PFSK-1 (cell line): ENCODE results near the gene TXNDC15.

Source experiments
- FOXP2 ChIP-seq: optimal IDR thresholded peaks from 2 replicates; pipeline ENCODE3; 2011; ENCODE audit warnings: borderline replicate concordance, control low read depth, inconsistent platforms; ENCODE audit not compliant: insufficient read depth; ENCODE audit errors: extremely low read length, extremely low read depth
- POLR2AphosphoS5 ChIP-seq: IDR thresholded peaks from 2 replicates; pipeline ENCODE4 v1.6.1; 2012; ENCODE audit warnings: low read depth, mild to moderate bottlenecking, control low read depth, low read length, moderate library complexity
- SIN3A ChIP-seq: IDR thresholded peaks from 2 replicates; pipeline ENCODE4 v1.6.1; 2012; ENCODE audit warnings: mild to moderate bottlenecking, low read length, moderate library complexity, borderline replicate concordance; ENCODE audit not compliant: insufficient read depth
- TAF1 ChIP-seq: IDR thresholded peaks from 2 replicates; pipeline ENCODE4 v1.6.1; 2012; ENCODE audit warnings: low read length, control low read depth, borderline replicate concordance; ENCODE audit not compliant: insufficient read depth
- TF ChIP-seq, protein P1 (sequence below), 2 experiments: IDR thresholded peaks; 2 replicates each; pipeline versions ENCODE4 v1.6.1 to v1.8.0; 2011 to 2012; ENCODE audit warnings: low read depth in 2 of 2, low read length in 2 of 2, control low read depth in 1 of 2, inconsistent platforms in 1 of 2, mild to moderate bottlenecking in 1 of 2, moderate library complexity in 1 of 2; ENCODE audit not compliant: insufficient read depth in 1 of 2

Gene TXNDC15

GRCh38 chr5:134944630-134945029 is 70.5 kb downstream of the TXNDC15 start:
- TF ChIP-seq FOXP2 (no peak), SIN3A (no peak), TAF1 (no peak), POLR2AphosphoS5 (no peak)

DNA sequence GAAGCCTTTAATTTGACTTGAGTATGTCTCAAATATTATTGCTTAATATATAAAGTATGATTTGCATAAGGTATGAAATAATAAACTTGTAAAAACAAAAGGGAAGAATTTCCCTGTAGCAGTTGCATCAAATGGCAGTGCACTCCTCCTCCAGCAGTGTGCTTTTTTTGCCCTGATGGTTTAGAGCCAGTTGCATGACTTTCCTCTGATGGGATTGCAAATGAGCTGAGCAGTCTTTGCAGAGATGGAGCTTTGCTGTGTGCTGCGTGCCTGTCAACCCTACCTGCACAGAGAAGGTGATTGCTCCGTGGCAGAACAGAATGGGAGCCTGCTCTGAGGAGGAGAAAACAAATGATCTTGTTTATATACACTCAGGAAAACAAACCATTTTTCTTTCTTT is 70.9 kb downstream of the TXNDC15 start:
- TF ChIP-seq TAF1 (no peak), POLR2AphosphoS5 (no peak), SIN3A (no peak), FOXP2 (no peak)
- TF ChIP-seq, protein P1, sequence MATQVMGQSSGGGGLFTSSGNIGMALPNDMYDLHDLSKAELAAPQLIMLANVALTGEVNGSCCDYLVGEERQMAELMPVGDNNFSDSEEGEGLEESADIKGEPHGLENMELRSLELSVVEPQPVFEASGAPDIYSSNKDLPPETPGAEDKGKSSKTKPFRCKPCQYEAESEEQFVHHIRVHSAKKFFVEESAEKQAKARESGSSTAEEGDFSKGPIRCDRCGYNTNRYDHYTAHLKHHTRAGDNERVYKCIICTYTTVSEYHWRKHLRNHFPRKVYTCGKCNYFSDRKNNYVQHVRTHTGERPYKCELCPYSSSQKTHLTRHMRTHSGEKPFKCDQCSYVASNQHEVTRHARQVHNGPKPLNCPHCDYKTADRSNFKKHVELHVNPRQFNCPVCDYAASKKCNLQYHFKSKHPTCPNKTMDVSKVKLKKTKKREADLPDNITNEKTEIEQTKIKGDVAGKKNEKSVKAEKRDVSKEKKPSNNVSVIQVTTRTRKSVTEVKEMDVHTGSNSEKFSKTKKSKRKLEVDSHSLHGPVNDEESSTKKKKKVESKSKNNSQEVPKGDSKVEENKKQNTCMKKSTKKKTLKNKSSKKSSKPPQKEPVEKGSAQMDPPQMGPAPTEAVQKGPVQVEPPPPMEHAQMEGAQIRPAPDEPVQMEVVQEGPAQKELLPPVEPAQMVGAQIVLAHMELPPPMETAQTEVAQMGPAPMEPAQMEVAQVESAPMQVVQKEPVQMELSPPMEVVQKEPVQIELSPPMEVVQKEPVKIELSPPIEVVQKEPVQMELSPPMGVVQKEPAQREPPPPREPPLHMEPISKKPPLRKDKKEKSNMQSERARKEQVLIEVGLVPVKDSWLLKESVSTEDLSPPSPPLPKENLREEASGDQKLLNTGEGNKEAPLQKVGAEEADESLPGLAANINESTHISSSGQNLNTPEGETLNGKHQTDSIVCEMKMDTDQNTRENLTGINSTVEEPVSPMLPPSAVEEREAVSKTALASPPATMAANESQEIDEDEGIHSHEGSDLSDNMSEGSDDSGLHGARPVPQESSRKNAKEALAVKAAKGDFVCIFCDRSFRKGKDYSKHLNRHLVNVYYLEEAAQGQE (IDR thresholded peaks at IDR 0.05; ENCODE audit: insufficient read depth in 1 of 2, low read depth in 2 of 2, low read length in 2 of 2): no peak

DNA sequence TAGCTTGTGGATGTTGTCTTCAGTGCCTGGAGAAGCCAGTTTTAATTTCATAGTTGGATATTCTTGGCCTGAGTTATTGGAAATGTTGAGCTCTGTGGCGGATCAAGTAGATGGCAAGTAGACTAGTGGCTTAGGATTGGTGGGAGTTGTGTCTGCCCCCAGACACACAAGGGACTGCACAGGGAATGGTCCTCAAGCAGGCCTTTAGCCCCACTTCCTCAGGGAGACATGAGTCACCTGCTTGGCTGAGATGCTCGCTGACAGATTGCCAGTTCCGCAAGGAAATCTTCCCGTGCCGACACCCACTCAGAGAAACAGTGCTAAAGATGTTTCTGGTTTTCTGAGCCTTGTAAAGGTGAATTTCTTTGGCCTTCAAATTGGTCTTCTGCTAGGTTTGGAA is 74.7 kb downstream of the TXNDC15 start:
- TF ChIP-seq POLR2AphosphoS5 (no peak), FOXP2 (no peak), SIN3A (no peak), TAF1 (no peak)
- TF ChIP-seq, protein P1 (IDR thresholded peaks at IDR 0.05; ENCODE audit: insufficient read depth in 1 of 2, low read depth in 2 of 2, low read length in 2 of 2): no peak

- TF ChIP-seq SIN3A (no peak), POLR2AphosphoS5 (no peak), FOXP2 (no peak), TAF1 (no peak)
- TF ChIP-seq, protein P1 (IDR thresholded peaks at IDR 0.05; ENCODE audit: insufficient read depth in 1 of 2, low read depth in 2 of 2, low read length in 2 of 2): no peak
Measured at GRCh38 chr5:134949316-134949715, 75.1 kb downstream of the TXNDC15 start.
